Sigmoid colon (tissue), 7 donors: ENCODE measurements around the gene ATP10B. TPM values are rescaled to one million over a fixed set of nuclear protein-coding genes. Genes with fewer than 3 reads are reported as not detected.

Experiments
- DNase-seq: peaks from one replicate; pipeline ENCODE4 v3.0.0-alpha.2; 2019
- H3K27ac ChIP-seq, 4 donors: fragments of 200-600 bp; sonication (generic); one replicate each; pipeline ENCODE4 v1.5.1; 2016 to 2019; ENCODE audit warnings: mild to moderate bottlenecking in 1 of 4
- H3K27me3 ChIP-seq, 3 donors: fragments of 200-600 bp; sonication (generic); one replicate each; pipeline ENCODE4 v1.5.1; 2019; ENCODE audit warnings: mild to moderate bottlenecking in 1 of 3
- H3K36me3 ChIP-seq, 4 donors: fragments of 200-600 bp; sonication (generic); one replicate each; pipeline ENCODE4 v1.5.1; 2016 to 2019
- H3K4me1 ChIP-seq, 4 donors: fragments of 200-600 bp; sonication (generic); one replicate each; pipeline ENCODE4 v1.5.1; 2017 to 2019
- H3K4me3 ChIP-seq, 4 donors: fragments of 200-600 bp; sonication (generic); one replicate each; pipeline ENCODE4 v1.5.1; 2017 to 2019; ENCODE audit warnings: mild to moderate bottlenecking in 2 of 4, moderate library complexity in 1 of 4
- H3K9me3 ChIP-seq, 4 donors: fragments of 200-600 bp in 3 of 4; sonication (generic) in 3 of 4; one replicate each; pipeline versions ENCODE4 v1.5.1 to v1.6.1; 2013 to 2019
- CTCF ChIP-seq, 4 experiments: fragments of 450-650 bp in 3 of 4; fragments of 200-600 bp in 1 of 4; IDR thresholded peaks; one replicate each; pipeline ENCODE4 v1.5.1; 2016 to 2019; ENCODE audit warnings: antibody characterized with exemption in 4 of 4, mild to moderate bottlenecking in 3 of 4, moderate library complexity in 2 of 4
- EP300 ChIP-seq, 4 donors: sonication (generic); formaldehyde crosslinking; IDR thresholded peaks; one replicate each; pipeline ENCODE4 v1.6.1; 2017; ENCODE audit warnings: antibody characterized with exemption in 4 of 4
- POLR2A ChIP-seq, 2 donors: fragments of 450-650 bp; IDR thresholded peaks; one replicate each; pipeline ENCODE4 v1.6.1; 2016; ENCODE audit warnings: antibody characterized with exemption in 2 of 2, mild to moderate bottlenecking in 2 of 2, moderate library complexity in 2 of 2
- POLR2AphosphoS5 ChIP-seq, 4 donors: sonication (generic); formaldehyde crosslinking; IDR thresholded peaks; one replicate each; pipeline ENCODE4 v1.6.1; 2017; ENCODE audit warnings: antibody characterized with exemption in 4 of 4
- WGBS, 2 donors: extraction: QIAGEN DNeasy Blood & Tissue Kit; methylation state at CpG; one replicate each; pipeline ENCODE4 v1.1.7; 2013; 5-methylcytosine and 5-hydroxymethylcytosine counted together
- intact Hi-C: fragments of 100-400 bp; cut with DNase I; formaldehyde crosslinking; loops from one replicate; pipeline ENCODE4 v1.15.1; 2023
- polyA plus RNA-seq, 3 donors: library from polyadenylated mRNA; stranded (reverse); fragments of 200-250 nt; gene quantifications; one replicate each; pipeline ENCODE4 v1.2.3, GENCODE V29; 2013
- total RNA-seq, 4 donors: library from RNA; depleted of rRNA; stranded (reverse); fragments of >200 nt; gene quantifications; one replicate each; pipeline ENCODE4 v1.1.0, GENCODE V29; 2016
- donor health status: healthy with polysubstance abuse.
- donor health status: Bipolar disorder and iron deficiency.
- donor health status: healthy.

Gene ATP10B
- total and polyA plus RNA-seq, 7 donors = 0.16 to 57.7 (median 1.4) TPM

- H3K4me1 ChIP-seq = no peaks in the 10 kb centered on the region
- H3K27me3 ChIP-seq = no peaks in the 10 kb centered on the region
- no peaks in the 10 kb centered on the region for H3K36me3 ChIP-seq
- no peak overlapping the region for H3K4me3 ChIP-seq
- 93 to 94% methylated on average over 4 of the region's 4 CpGs for WGBS, 2 donors
- peaks cover 0 to 3% (median 0%) of the 10 kb centered on the region in 4 donors for H3K9me3 ChIP-seq
- DNase-seq = no peak
- intact Hi-C loops = no loop called here
- TF ChIP-seq POLR2A (IDR thresholded peaks at IDR 0.05) (no peak), EP300 (IDR thresholded peaks at IDR 0.05) (no peak), CTCF (IDR thresholded peaks at IDR 0.05) (no peak), POLR2AphosphoS5 (IDR thresholded peaks at IDR 0.05) (no peak)
- no peak overlapping the region for H3K27ac ChIP-seq
Observed at GRCh38 chr5:160548949-160549645, 302.9 kb downstream of the ATP10B start.

GRCh38 chr5:160547872-160548271 lies 304.1 kb downstream of the ATP10B start:
- TF ChIP-seq EP300 (IDR thresholded peaks at IDR 0.05) (no peak), POLR2AphosphoS5 (IDR thresholded peaks at IDR 0.05) (no peak), CTCF (IDR thresholded peaks at IDR 0.05) (no peak), POLR2A (IDR thresholded peaks at IDR 0.05) (no peak)
- no peak for DNase-seq
- no peak overlapping the region for H3K27ac ChIP-seq
- WGBS, 2 donors = 85 to 97% methylated on average over 1 of the region's 1 CpG
- H3K9me3 ChIP-seq = peaks cover 0 to 3% (median 0%) of the 10 kb centered on the region in 4 donors
- no peaks in the 10 kb centered on the region for H3K36me3 ChIP-seq
- H3K27me3 ChIP-seq = no peaks in the 10 kb centered on the region
- intact Hi-C loops = no loop called here
- H3K4me1 ChIP-seq = no peaks in the 10 kb centered on the region
- H3K4me3 ChIP-seq = no peak overlapping the region

- Histone ChIP-seq H3K36me3 (no peaks in the 10 kb centered on the region), H3K27ac (no peak overlapping the region), H3K4me3 (no peak overlapping the region), H3K4me1 (no peaks in the 10 kb centered on the region), H3K27me3 (no peaks in the 10 kb centered on the region), H3K9me3 (peaks cover 0 to 3% (median 0%) of the 10 kb centered on the region in 4 donors)
- no peak for DNase-seq
- TF ChIP-seq POLR2A (IDR thresholded peaks at IDR 0.05) (no peak), EP300 (IDR thresholded peaks at IDR 0.05) (no peak), POLR2AphosphoS5 (IDR thresholded peaks at IDR 0.05) (no peak), CTCF (IDR thresholded peaks at IDR 0.05) (no peak)
- intact Hi-C loops = no loop called here
- 91 to 94% methylated on average over 2 of the region's 2 CpGs for WGBS, 2 donors
Observed at GRCh38 chr5:160547061-160547460, 304.9 kb downstream of the ATP10B start.

- WGBS, 2 donors = 96 to 98% methylated on average over 1 of the region's 1 CpG
- H3K36me3 ChIP-seq = no peaks in the 10 kb centered on the region
- H3K4me1 ChIP-seq = no peaks in the 10 kb centered on the region
- H3K27ac ChIP-seq = no peak overlapping the region
- TF ChIP-seq EP300 (IDR thresholded peaks at IDR 0.05) (no peak), POLR2AphosphoS5 (IDR thresholded peaks at IDR 0.05) (no peak), CTCF (IDR thresholded peaks at IDR 0.05) (no peak), POLR2A (IDR thresholded peaks at IDR 0.05) (no peak)
- H3K4me3 ChIP-seq = no peak overlapping the region
- H3K27me3 ChIP-seq = no peaks in the 10 kb centered on the region
- intact Hi-C loops = no loop called here
- DNase-seq = no peak
- peaks cover 0 to 3% (median 0%) of the 10 kb centered on the region in 4 donors for H3K9me3 ChIP-seq
Observed at GRCh38 chr5:160545832-160546231, 306.2 kb downstream of the ATP10B start.

- H3K4me1 ChIP-seq = no peaks in the 10 kb centered on the region
- TF ChIP-seq POLR2A (IDR thresholded peaks at IDR 0.05) (no peak), CTCF (IDR thresholded peaks at IDR 0.05) (no peak), POLR2AphosphoS5 (IDR thresholded peaks at IDR 0.05) (no peak), EP300 (IDR thresholded peaks at IDR 0.05) (no peak)
- no peak overlapping the region for H3K4me3 ChIP-seq
- no peaks in the 10 kb centered on the region for H3K36me3 ChIP-seq
- no peak for DNase-seq
- intact Hi-C loops = no loop called here
- WGBS, 2 donors = 71 to 89% methylated on average over 1 of the region's 1 CpG
- H3K9me3 ChIP-seq = peaks cover 0 to 3% (median 0%) of the 10 kb centered on the region in 4 donors
- H3K27me3 ChIP-seq = no peaks in the 10 kb centered on the region
- no peak overlapping the region for H3K27ac ChIP-seq
Observed at GRCh38 chr5:160543395-160543794, 308.6 kb downstream of the ATP10B start.
